SU-DHL-6 (cell line): Measurements from ENCODE around the gene TSHZ2.

Source experiments
- EZH2phosphoT487 ChIP-seq: fragments of 200-600 bp; sonication (generic), shearing (Covaris generic); conservative IDR thresholded peaks from 2 replicates; pipeline ENCODE4 v1.6.1; 2018; ENCODE audit warnings: mild to moderate bottlenecking, antibody characterized with exemption, low read length, moderate library complexity, mixed read lengths
- TF ChIP-seq, protein P1 (sequence below): fragments of 200-600 bp; sonication (generic); IDR thresholded peaks from one replicate; pipeline ENCODE4 v1.5.1; 2017; ENCODE audit warnings: antibody characterized with exemption, mild to moderate bottlenecking, low read length, moderate library complexity; ENCODE audit not compliant: insufficient read depth, poor library complexity, severe bottlenecking

DNA sequence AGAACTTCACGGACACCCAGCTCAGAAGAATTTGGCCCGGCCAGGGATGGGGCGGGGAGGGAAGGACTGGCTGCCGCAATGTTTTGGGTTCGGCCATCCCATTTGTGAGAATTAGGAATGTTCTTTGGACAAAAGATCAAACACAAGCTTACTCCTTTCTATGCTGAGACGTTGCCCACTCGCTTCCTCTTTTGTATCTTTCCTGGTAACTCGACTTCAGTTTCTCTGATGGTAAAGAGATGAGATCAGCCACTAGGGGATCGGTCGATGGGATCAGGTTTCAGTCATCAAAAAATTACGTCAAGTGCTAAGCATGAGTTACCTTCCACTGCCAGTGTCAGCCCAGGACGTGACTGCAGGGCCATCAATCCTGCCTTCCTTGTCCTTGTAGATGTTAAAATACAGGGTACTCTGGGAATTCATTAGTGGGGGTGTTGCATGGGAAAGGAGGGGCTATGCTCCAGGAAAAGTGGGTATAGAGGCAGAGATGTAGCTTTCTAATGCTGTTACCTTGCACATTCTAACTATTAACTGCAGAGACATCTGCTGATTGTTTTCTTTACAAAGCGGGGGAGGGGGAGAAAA, 190.2 kb downstream of the TSHZ2 start:
- TF ChIP-seq, protein P1, sequence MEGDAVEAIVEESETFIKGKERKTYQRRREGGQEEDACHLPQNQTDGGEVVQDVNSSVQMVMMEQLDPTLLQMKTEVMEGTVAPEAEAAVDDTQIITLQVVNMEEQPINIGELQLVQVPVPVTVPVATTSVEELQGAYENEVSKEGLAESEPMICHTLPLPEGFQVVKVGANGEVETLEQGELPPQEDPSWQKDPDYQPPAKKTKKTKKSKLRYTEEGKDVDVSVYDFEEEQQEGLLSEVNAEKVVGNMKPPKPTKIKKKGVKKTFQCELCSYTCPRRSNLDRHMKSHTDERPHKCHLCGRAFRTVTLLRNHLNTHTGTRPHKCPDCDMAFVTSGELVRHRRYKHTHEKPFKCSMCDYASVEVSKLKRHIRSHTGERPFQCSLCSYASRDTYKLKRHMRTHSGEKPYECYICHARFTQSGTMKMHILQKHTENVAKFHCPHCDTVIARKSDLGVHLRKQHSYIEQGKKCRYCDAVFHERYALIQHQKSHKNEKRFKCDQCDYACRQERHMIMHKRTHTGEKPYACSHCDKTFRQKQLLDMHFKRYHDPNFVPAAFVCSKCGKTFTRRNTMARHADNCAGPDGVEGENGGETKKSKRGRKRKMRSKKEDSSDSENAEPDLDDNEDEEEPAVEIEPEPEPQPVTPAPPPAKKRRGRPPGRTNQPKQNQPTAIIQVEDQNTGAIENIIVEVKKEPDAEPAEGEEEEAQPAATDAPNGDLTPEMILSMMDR: no peak
- no peak for TF ChIP-seq EZH2phosphoT487
